NCI-H2029 treated with DMSO at 0.1 percent for 48 hours (cell line): ENCODE results near the gene MAEA.
A peak's percentile ranks its signal among the peaks of the same experiment; 100 is the strongest.

Experiments used
- DNase-seq: peaks from one replicate; lab custom pipeline; 2025; lab: John Stamatoyannopoulos, UW

MAEA gene

DNA sequence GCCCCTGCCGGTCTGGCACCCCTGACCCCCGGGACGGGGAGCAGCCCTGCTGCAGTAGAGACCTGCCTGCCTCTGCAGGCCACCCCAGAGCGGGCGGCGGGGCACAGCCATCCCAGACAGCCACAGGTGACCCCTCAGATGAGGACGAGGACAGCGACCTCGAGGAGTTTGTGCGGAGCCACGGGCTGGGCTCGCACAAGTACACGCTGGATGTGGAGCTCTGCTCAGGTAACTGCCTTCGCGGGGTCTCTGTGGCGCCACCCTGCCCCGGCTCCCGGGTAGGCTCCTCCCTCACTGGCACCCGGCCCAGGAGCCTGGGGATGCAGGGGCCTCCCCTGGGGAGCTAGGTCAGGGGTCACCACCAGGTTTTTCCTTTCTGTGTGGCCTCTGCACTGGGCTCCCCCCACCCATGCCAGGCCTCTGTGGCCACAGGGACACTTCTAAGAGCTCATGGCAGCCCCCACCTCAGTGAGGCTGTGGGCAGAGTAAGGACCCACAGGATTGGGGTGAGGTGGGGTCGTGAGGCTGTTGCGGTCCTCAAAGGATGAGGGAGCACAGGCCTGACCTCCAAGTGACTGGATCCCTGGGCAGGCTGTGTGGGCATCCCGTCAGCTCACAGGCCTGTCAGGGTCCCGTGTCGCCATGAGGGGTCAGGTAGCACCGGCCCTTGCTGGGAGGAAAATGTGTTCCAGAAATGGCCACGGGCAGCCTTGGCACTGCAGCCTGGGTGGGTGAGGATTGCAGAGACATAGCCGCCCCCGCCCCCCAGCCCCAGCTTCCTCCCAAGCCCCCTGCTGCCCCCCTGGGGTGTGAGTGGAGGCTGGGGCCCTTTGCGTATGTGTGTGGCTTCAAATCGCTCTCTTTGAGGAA is 63.7 kb downstream of the MAEA start:
- DNase-seq: no peak

DNA sequence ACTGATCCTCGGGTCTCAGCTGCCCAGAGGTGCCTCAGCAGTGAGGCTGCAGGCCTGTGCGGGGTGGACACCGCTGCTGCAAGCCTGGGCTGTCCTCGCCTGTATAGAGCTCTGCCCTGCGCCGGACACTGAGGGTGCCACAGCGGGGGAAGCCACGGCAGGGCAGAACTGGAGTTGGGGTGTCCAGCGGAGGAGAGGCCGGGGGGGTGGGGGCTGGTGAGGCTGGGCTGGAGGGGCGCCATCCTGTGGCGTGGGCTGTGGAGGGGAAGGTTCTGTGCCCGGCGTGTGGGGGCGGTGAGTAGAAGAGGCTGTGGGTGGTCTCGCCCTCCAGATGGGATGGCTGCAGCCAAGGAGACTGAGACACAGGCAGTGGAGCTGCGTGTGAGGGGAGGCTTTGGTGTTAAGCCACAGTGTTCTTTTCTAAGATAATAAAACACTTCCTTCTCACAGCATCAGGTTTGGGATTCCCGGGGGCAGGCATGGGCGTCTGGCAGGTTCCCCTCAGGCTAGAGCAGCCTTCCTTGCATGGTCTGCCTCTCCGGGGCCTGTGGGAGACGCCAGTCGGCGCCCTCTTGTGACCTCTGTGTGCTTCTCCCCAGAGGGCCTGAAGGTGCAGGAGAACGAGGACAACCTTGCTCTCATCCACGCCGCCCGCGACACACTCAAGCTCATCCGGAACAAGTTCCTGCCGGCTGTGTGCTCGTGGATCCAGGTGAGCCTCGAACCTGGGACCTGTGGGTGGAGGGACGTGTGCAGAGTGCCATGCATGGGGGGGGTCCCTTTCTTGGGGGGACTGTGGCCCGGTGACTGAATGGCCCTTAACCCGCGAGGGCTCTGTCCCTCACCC is 64.7 kb downstream of the MAEA start:
- DNase-seq: no peak

GRCh38 chr4:1354983-1355275 is 65.2 kb downstream of the MAEA start:
- no peak for DNase-seq

DNA sequence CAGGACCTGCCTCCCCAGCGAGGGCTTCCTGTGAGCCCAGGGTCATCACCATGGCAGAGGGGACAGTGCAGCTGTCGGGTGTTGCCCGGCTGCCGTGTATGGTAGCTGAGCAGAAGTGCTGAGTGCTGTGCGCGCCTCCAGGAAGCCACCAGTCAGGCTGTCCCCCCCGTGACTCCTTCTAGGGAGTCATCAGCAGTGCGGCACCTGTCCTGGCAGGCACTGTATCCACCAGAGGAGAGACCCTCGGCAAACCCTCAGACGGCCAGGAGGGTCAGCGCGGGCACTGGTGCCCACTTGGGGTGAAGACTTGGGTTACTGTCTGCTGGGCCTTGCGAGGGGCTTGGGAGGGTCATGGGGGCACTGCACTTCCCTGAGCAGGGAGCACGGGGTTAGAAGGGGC is 65.7 kb downstream of the MAEA start:
- no peak for DNase-seq

DNA sequence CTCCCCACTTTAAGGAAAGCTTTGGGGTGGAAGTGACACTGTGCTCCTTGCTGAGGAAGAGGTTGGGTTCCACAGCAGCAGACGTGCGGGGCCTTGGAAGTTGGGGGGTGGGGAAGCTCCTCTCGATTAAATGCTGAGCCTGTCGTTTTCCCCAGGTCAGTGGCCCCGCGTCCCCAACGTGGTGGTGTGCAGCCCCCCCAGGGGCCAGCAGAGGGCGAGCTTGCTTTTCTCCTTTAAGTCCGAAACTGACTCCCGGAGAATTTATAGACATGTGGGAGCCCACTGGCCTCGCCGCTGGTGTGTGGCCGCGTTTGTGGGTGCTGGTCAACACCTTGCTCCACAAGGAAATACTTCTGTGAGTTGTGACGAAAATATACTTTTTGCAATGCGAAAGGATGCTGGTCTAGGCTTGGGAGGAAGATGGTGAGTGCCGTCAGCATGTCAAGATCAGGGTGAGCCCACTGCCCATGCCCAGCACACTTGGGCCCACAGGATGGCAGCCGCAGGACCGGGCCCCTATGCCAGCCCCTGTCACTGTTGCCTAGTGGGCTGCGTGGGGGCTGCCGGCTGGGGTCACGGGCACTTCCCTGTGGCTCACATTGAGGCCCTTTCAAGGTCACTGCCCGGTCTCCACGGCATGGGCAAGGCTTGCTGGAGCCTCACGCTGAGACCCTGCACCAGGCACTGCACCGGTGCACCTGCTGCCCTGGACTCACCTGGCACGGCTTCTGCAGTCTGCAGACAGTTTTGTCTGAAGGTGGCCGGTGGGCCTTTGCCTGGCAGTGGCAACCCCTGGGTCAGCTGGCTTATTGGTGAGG is 66.7 kb downstream of the MAEA start:
- no peak for DNase-seq

- no peak for DNase-seq
Observed at GRCh38 chr4:1357356-1358248, 67.9 kb downstream of the MAEA start.

DNA sequence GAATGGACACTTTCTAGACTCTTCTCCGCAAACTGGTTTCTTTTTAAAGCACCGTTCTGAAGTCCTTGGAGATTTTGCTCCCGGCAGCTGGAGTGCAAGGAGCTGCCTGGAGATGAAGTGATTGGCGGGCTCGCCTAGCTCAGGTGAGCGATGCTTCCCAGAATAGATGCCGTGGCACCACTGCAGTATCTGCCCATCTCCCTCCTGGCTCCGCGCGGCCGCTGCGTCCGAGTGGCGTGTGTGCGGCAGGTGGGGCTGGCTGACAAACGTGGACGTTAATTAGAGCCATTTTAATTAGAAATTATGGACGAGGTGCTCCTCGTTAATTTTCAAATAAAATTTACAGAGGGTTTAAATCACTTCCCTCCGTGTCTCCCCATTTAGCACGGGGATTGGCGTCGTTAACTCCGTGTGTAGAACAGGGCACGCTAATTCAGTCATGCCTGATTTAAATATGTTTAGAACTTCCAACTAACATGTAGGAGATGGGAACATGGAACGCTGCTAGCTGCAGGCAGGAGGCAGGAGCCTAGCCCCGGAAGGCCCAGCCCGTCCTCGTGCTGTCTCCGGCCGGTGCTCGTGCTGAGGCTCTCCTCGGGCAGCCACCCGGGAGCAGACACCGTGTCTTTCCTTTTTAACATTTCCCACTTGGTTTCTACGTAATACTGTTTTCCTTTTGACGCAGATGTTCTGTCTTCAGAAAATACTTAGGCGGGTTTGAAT is 68.9 kb downstream of the MAEA start:
- DNase-seq: no peak

- DNase-seq: no peak
Observed at GRCh38 chr4:1359144-1359501, 69.4 kb downstream of the MAEA start.

- DNase-seq: no peak
Observed at GRCh38 chr4:1359976-1360375, 70.3 kb downstream of the MAEA start.

GRCh38 chr4:1360423-1361283 is 71.0 kb downstream of the MAEA start:
- no peak for DNase-seq

DNA sequence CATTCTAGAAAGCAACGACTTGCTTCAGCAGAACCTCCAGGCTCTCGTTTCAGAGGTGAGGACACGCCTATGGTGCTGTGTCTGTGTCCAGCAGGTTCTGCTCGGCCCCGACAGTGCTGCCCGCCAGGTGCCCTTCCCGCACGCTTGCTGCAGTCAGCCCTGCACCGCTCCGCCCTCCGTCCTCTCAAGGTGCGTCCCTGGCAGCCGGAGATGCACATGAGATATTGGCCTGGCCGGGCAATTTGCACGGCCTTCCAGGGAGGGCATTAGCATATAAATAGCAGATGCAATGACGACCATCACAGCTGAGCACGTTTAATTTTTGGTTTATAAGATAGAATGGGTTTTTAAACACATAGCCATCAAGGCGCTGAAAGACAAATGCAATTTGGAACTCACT is 71.7 kb downstream of the MAEA start:
- no peak for DNase-seq

DNA sequence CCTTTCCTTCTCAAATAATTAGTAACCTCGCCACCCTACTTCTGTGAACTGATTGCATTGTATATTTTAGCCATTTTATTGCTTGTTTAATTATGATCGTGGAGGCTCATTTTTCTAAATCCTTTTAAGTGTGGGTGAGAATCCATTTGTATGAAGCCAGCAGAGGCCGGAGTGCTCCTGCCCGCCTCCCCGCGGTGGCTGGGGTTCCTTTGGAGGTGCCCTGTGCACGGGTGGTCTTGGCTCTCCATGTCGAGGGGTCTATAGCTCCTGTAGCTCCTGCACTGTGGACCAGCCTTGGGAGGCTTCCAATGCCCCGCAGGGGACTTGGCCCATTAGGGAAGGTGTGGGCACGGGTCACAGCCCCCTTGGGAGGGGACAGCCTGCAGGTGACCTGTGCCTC is 72.4 kb downstream of the MAEA start:
- no peak for DNase-seq

DNA sequence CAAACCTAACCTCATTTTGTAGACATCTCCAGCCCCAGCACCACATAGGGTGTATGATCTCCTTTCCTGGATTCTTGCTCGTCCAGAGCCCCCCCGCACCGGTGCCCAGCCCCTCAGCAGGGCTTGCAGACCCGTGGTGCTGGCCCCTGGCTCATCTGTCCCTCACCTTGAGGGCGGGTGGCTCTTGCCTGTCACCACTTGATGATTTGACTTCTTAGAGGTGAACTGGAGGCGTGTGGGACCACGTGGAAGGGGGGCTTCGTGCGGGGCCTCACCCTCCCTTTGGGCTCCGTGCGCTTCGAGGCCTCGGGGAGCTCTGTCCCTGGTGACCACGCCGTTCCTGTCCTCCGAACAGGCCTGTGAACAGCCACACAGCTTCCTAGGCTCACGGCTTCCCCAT is 72.8 kb downstream of the MAEA start:
- no peak for DNase-seq

GRCh38 chr4:1363513-1363912 is 73.8 kb downstream of the MAEA start:
- DNase-seq: no peak

GRCh38 chr4:1364217-1364616 is 74.5 kb downstream of the MAEA start:
- no peak for DNase-seq

GRCh38 chr4:1364748-1365147 is 75.1 kb downstream of the MAEA start:
- no peak for DNase-seq

GRCh38 chr4:1365271-1366178 is 75.8 kb downstream of the MAEA start:
- DNase-seq: peak; percentile 66

- DNase-seq: no peak
Observed at GRCh38 chr4:1366371-1367229, 76.9 kb downstream of the MAEA start.
